ENCODE measurements around the gene LPCAT1. TPM values are rescaled to one million over a fixed set of nuclear protein-coding genes. Genes with fewer than 3 reads are reported as not detected.
"Not testable (repeated sequence)": the region's sequence is repeated elsewhere in the genome, so short reads cannot be mapped to it uniquely, and the experiment has no call there.

The LPCAT1 gene
- total RNA-seq, 2 experiments from 2014 or later: 42.5 to 54.5 TPM

DNA sequence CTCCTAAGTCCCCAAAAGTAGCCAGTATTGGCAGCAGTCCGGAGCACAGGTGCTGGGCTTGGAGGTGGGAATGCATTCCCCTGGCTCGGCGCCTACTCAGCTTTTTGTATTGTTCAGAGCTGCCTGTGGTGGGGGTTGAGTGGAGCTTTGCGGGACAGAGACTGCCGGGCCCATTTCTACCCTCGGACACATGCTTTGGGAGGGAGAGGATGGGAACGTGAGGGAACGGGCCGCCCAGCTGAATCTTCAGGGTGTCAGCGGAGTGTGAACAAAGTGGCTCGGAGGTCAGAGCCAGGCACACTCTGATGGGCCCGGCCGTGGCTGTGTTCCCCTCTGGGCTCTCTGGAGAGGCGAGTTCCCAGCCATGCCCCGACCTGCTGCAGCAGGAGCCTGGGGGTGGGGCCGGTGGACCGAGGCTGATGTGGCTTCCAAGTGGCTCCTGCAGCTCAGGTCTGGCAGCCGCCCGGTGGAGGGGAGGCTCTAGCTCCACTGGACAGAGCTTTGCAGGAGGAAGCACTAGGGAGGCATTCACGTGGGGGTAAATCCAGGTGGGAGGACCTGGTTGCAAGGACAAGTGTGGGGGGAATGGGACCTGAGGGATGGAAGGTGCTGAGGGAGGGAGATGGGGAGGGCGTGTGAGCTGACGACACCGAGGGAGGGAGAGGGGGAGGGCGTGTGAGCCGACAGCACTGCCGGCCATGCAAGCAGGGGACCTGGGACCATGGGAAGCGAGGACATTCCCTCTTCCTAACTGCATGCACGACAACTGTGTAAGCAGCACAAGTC is 47.4 kb downstream of the LPCAT1 start:
- ATAC-seq (no peak), DNase-seq (no peak)
- H3K4me3 Mint-ChIP-seq: no peak overlapping the region
- peaks cover 28% of the 10 kb centered on the region for H3K36me3 Mint-ChIP-seq (ENCODE audit: low read depth)
- POLR2A ChIA-PET: no interaction called here
- CTCF ChIA-PET: no interaction called here
- no peaks in the 10 kb centered on the region for H3K9me3 Mint-ChIP-seq (ENCODE audit: low read depth)
- no peaks in the 10 kb centered on the region for H3K27me3 Mint-ChIP-seq
- H3K27ac Mint-ChIP-seq: no peak overlapping the region
- peaks cover 2% of the 10 kb centered on the region for H3K4me1 Mint-ChIP-seq
- intact Hi-C loops (cut with DNase I, micrococcal nuclease): no loop called here

DNA sequence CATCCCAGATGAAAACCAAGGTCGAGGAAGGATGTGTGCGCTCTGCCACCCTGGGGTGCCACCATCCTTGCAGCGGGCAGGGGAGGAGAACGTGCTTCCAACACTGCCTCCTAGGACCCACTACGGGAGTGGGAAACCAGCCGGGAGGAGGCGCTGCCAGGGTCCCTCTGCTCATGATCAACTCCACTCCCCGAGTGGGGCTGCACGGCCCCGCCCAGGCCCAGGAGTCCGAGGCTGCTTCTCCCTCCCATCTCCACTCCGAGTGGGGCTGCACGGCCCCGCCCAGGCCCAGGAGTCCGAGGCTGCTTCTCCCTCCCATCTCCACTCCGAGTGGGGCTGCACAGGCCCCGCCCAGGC is 48.2 kb downstream of the LPCAT1 start:
- H3K27ac Mint-ChIP-seq; CTCF ChIA-PET; H3K9me3 Mint-ChIP-seq (ENCODE audit: low read depth); intact Hi-C loops (cut with DNase I, micrococcal nuclease); ATAC-seq; H3K4me1 Mint-ChIP-seq; DNase-seq; H3K27me3 Mint-ChIP-seq; H3K4me3 Mint-ChIP-seq; POLR2A ChIA-PET: not testable (repeated sequence)
- peaks cover 29% of the 10 kb centered on the region for H3K36me3 Mint-ChIP-seq (ENCODE audit: low read depth)

DNA sequence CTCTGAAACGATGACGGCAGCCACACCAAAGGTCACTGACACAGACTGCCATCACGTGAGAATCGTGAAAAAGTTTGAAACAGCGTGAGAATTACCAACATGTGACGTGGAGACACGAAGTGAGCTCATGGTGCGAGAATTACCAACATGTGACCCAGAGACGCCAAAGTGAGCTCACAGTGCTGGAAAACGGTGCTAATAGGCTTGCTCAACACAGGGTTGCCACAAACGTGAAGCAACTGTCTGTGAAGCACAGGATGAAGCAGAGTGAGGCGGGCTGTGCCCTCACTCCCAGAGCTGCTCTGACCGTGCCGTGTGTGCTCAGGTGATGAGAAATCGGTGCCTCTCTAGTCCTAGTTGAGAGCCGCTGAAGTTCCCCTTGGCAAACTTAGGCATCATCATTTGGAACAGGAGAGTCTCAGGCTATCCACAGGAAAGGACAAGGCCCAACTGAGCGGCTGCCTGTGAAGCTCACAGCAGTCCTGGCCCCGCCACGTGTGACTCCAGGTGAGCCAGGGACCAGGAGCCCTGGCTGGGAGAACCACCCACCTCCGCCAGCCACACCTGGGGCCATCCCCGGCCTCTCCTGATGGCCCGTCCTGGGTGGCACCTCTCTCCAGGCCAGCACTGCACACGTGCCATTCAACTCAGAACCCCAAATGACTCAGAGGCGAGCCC is 48.8 kb downstream of the LPCAT1 start:
- intact Hi-C loops (cut with DNase I, micrococcal nuclease): no loop called here
- Mint-ChIP-seq H3K27me3 (no peaks in the 10 kb centered on the region), H3K4me3 (no peak overlapping the region), H3K9me3 (ENCODE audit: low read depth) (no peaks in the 10 kb centered on the region), H3K36me3 (ENCODE audit: low read depth) (peaks cover 26% of the 10 kb centered on the region), H3K27ac (no peak overlapping the region), H3K4me1 (peaks cover 3% of the 10 kb centered on the region)
- ATAC-seq: no peak
- no peak for DNase-seq
- ChIA-PET POLR2A (interaction anchor here (0.5 kb wide), 1 partner anchor 145 kb away, joined by 7 read pairs; no protein-coding TSS in a partner anchor), CTCF (interaction anchor here (0.6 kb wide), 1 partner anchor 170 kb away, joined by 3 read pairs; no protein-coding TSS in a partner anchor)

DNA sequence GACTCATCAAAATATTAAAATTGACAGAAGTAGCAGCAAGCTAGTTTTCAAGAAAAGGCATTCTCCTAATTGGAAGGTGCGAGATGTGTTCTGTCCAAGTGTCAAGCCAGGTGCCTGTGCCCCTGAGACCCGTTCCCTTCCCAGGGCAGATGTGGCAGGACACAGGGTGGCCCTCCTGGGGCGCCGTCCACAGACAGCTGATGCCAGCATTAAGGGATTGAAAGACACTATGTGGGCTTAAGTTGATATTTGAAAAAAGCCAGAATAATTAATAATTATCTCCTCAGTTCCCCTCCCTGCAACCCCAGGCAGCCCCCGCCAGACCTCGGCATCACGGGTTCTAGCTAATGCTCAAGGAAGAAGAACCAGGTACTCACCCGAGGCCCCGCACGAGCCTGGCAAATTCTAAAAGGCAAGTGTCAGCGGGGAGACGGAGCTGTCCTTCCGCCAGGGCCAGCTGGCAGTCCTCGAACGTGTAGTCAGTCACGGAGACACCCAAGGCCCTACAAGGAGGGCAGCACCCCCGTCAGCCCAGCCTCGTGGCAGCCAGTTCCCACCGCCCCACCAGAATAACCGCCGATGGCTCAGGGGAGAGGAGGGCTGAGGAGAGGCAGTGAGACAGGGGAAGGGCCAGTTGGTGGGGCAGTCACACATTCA is 49.4 kb downstream of the LPCAT1 start:
- Mint-ChIP-seq H3K4me1 (peaks cover 6% of the 10 kb centered on the region), H3K9me3 (ENCODE audit: low read depth) (no peaks in the 10 kb centered on the region), H3K27ac (no peak overlapping the region), H3K27me3 (no peaks in the 10 kb centered on the region), H3K36me3 (ENCODE audit: low read depth) (peaks cover 26% of the 10 kb centered on the region), H3K4me3 (no peak overlapping the region)
- CTCF ChIA-PET: interaction anchor here (0.6 kb wide), 1 partner anchor 171 kb away, joined by 3 read pairs; no protein-coding TSS in a partner anchor
- POLR2A ChIA-PET: interaction anchor here (0.5 kb wide), 1 partner anchor 144 kb away, joined by 7 read pairs; no protein-coding TSS in a partner anchor
- no peak for DNase-seq
- no peak for ATAC-seq
- intact Hi-C loops (cut with DNase I, micrococcal nuclease): no loop called here

DNA sequence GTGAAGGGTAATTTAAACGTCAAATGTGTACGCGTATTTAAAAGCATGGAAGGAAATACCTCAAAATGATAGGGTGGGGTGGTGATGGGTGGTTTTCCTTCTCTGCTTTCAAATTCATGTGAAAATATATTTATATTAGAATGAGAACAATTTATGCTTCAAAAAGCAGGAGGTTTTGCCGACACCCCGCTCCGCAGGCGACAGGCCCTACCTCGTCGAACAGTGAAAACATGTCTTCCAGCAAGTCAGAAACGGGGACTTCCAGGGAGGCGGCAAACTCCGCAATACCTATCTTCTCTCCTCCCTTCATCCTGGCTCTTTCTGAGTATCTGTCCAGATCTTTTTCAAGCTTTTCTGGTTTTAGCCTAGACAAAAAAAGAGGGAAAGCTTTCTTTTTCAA is 50.0 kb downstream of the LPCAT1 start:
- no peak overlapping the region for H3K27ac Mint-ChIP-seq
- DNase-seq (no peak), ATAC-seq (no peak)
- H3K4me3 Mint-ChIP-seq: no peak overlapping the region
- ChIA-PET POLR2A (no interaction called here), CTCF (no interaction called here)
- H3K4me1 Mint-ChIP-seq: peaks cover 6% of the 10 kb centered on the region
- H3K9me3 Mint-ChIP-seq (ENCODE audit: low read depth): no peaks in the 10 kb centered on the region
- no peaks in the 10 kb centered on the region for H3K27me3 Mint-ChIP-seq
- peaks cover 24% of the 10 kb centered on the region for H3K36me3 Mint-ChIP-seq (ENCODE audit: low read depth)
- intact Hi-C loops (cut with DNase I, micrococcal nuclease): no loop called here

DNA sequence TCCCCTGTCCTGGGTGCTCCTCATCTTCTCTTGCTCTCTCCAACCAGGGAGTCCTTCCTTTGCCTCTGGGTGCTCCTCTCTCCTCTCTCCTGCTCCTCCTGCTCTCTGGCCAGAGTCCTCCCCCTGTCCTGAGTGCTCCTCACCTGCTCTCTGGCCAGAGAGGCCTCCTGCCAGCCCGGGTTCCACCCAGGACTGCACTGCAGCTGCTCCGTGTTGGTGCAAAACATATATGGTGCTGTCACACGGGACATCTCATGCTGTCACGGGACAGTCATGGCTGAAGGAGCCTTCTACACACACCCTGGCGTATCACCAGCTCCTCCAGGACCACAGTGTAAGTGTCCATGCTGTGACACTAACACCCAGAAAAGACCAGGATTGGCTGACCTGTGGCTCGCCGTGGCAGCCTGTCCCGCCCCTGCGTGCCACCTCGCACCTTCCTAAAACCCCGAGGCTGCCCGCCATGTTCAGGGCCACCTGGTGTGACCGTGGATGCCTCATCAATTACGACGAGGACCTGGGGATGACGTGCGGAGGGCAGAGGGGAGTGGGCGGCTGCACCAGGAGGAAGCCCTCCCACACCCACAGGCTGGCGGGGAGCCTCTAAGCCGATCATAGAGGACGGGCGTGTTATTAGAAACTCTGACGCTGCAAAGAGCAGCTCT is 50.7 kb downstream of the LPCAT1 start:
- POLR2A ChIA-PET: no interaction called here
- Mint-ChIP-seq H3K4me1 (peaks cover 6% of the 10 kb centered on the region), H3K4me3 (no peak overlapping the region), H3K9me3 (ENCODE audit: low read depth) (no peaks in the 10 kb centered on the region), H3K27me3 (no peaks in the 10 kb centered on the region), H3K27ac (no peak overlapping the region), H3K36me3 (ENCODE audit: low read depth) (peaks cover 24% of the 10 kb centered on the region)
- DNase-seq (no peak), ATAC-seq (no peak)
- intact Hi-C loops (cut with DNase I, micrococcal nuclease): no loop called here
- CTCF ChIA-PET: no interaction called here

DNA sequence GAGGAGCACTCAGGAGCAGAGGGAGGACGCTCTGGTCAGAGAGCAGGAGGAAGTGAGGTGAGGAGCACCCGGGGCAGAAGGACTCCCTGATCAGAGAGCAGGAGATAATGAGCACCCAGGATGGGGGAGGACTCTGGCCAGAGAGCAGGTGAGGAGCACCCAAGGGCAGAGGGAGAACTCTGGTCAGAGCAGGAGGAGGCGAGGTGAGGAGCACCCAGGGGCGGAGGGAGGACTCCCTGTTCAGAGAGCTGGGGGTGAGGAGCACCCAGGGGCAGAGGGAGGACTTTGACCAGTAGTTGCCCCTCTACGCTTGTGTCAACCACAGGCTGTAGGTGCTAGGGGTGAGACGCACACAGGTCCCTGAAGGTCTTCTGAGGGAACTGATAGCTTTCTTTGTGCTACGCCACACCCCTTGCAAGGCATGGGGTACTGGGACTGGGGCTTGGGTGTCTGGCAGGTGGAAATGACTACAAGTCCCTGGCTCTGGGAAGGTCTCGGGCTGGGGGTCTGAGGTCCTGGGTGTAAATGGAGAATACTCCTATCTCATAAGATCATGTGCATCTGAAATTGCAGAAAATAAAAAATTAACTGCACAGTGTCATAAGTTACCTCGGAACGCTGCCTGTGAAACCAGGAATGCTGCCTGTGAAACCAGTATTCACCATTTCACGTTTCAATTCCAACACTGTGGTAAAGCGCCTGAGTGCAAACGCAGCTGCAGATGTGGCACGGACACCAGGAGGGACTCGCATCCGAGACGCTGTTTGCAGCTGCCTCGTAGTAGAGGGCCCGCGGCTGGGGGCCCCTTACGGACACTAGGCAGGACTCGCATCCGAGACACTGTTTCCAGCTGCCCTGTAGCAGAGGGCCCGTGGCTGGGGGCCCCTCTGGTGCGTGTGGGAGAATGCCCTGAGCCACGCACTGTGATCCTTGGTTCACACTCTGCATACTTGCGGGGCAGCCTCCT is 51.5 kb downstream of the LPCAT1 start:
- Mint-ChIP-seq H3K9me3 (ENCODE audit: low read depth) (no peaks in the 10 kb centered on the region), H3K27me3 (no peaks in the 10 kb centered on the region), H3K36me3 (ENCODE audit: low read depth) (peaks cover 20% of the 10 kb centered on the region), H3K4me3 (no peak overlapping the region), H3K27ac (no peak overlapping the region), H3K4me1 (peaks cover 6% of the 10 kb centered on the region)
- ATAC-seq: no peak
- intact Hi-C loops (cut with DNase I, micrococcal nuclease): no loop called here
- ChIA-PET POLR2A (no interaction called here), CTCF (no interaction called here)
- DNase-seq: no peak

DNA sequence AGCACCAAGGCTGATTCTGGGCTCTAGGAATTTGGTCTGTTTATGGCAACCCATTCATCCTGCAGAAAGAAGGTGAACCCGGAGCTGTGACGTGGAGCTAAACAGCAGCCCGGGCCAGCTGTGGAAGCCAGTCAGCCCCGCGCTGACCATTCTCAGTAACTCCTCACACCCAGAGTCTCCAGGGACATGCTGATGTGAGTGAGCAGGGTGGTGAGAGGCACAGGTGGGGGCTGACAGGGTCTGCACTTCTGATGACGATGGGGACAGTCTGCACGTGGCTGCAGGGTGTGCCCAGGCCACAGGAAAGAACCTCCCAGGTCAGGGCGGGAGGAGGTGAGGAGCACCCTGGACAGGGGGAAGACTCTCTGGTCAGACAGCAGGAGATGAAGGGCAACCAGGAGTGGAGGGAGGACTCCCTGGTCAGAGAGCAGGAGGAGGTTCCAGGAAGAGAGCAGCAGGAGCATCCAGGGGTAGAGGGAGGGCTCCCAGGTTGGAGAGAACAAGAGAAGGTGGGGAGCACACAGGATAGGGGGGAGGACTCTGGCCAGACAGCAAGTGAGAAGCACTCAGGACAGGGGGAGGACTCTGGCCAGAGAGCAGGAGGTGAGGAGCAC is 52.4 kb downstream of the LPCAT1 start:
- DNase-seq (no peak), ATAC-seq (no peak)
- no peak overlapping the region for H3K4me3 Mint-ChIP-seq
- H3K9me3 Mint-ChIP-seq (ENCODE audit: low read depth): no peaks in the 10 kb centered on the region
- H3K27ac Mint-ChIP-seq: no peak overlapping the region
- H3K36me3 Mint-ChIP-seq (ENCODE audit: low read depth): peaks cover 17% of the 10 kb centered on the region
- no peaks in the 10 kb centered on the region for H3K27me3 Mint-ChIP-seq
- POLR2A ChIA-PET: no interaction called here
- CTCF ChIA-PET: interaction anchor here (1.2 kb wide), 1 partner anchor 9 kb away, joined by 3 read pairs; no protein-coding TSS in a partner anchor
- intact Hi-C loops (cut with DNase I, micrococcal nuclease): no loop called here
- peaks cover 6% of the 10 kb centered on the region for H3K4me1 Mint-ChIP-seq

DNA sequence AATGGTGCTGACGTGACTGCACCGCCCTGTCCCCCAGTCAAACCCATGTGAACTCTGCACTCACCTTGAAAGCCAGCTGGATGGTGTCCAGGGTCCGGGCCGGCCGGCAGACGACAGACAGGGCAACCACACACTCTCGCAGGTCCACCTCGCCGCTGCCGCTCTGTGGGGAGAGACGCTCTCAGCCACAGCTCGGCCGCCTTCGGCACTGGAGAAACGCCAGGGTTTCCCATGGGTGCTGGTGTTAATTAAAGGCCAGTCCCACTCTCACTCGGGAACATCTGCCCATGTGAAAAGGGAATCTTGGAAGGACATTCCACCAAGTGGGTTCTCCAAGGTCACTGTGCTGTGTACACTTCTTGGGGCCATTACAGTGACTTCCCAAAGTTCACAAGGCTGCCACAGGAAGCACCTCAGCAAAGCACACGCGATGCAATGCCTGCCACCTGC is 53.0 kb downstream of the LPCAT1 start:
- H3K27ac Mint-ChIP-seq: no peak overlapping the region
- ChIA-PET CTCF (interaction anchor here (1.2 kb wide), 2 partner anchors 9 to 91 kb away, joined by 3 to 4 read pairs; no protein-coding TSS in a partner anchor), POLR2A (no interaction called here)
- H3K9me3 Mint-ChIP-seq (ENCODE audit: low read depth): no peaks in the 10 kb centered on the region
- no peaks in the 10 kb centered on the region for H3K27me3 Mint-ChIP-seq
- no peak for ATAC-seq
- no peak overlapping the region for H3K4me3 Mint-ChIP-seq
- intact Hi-C loops (cut with DNase I, micrococcal nuclease): no loop called here
- peaks cover 22% of the 10 kb centered on the region for H3K36me3 Mint-ChIP-seq (ENCODE audit: low read depth)
- no peak for DNase-seq
- peaks cover 6% of the 10 kb centered on the region for H3K4me1 Mint-ChIP-seq
